Measurements from ENCODE around the gene PEX11G. TPM values are rescaled to one million over a fixed set of nuclear protein-coding genes. Genes with fewer than 3 reads are reported as not detected.

The PEX11G gene
- total and polyA plus RNA-seq, 2 donors (not counting 3 experiments of a cell fraction or from before 2014, with no cell fraction given), result 1.3 to 1.9 TPM

DNA sequence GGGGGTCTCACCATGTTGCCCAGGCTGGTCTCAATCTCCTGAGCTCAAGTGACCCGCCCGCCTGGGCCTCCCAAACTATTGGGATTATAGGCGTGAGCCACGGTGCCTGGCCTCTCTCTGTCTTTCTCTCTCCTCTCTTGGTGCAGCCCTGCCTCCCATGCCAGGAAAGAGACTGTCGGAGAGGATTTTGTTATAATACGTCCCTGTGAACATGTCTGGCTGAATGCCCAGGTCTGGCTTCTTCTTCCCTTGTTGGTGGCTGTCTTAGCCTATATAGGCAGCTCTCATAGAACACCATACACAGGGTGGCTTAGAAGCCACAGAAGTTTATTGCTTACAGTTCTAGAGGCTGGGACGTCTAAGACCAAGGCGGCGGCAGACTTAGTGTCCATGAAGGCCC lies 46.4 kb downstream of the PEX11G start:
- Histone ChIP-seq H3K9ac (replicated peaks; ENCODE audit: extremely low read depth, insufficient read depth, low read length) (no peak overlapping the region), H3K36me3 (ENCODE audit: control insufficient read depth in 2 of 2, extremely low read depth in 1 of 2, insufficient read depth in 2 of 2, low read length in 2 of 2) (peaks cover 0 to 23% of the 10 kb centered on the region in 2 experiments), H3K27me3 (ENCODE audit: control insufficient read depth in 2 of 2, insufficient read depth in 2 of 2, low read length in 2 of 2) (no peaks in the 10 kb centered on the region), H3K27ac (ENCODE audit: insufficient read depth, low read depth, low read length) (no peak overlapping the region), H4K20me1 (replicated peaks; ENCODE audit: control insufficient read depth, extremely low read depth, insufficient read depth, low read length) (no peaks in the 10 kb centered on the region), H2AFZ (ENCODE audit: low read depth, low read length) (no peak overlapping the region), H3K9me3 (replicated peaks; ENCODE audit: control insufficient read depth, insufficient read depth, low read length) (no peaks in the 10 kb centered on the region), H3K4me2 (ENCODE audit: insufficient read depth, low read length) (no peak overlapping the region), H3K9me1 (replicated peaks; ENCODE audit: control insufficient read depth, extremely low read depth, insufficient read depth, low read length) (no peaks in the 10 kb centered on the region), H3K4me3 (replicated peaks in 1 of 3; ENCODE audit: insufficient read depth in 1 of 3, low read depth in 1 of 3, low read length in 3 of 3) (no peak overlapping the region), H3K79me2 (ENCODE audit: control insufficient read depth, insufficient read depth, low read length) (no peaks in the 10 kb centered on the region), H3K4me1 (ENCODE audit: control insufficient read depth, extremely low read depth, insufficient read depth, low read length) (no peaks in the 10 kb centered on the region)
- BruUV-seq (replicated peaks), result no TSS peak
- TF ChIP-seq FOS (IDR thresholded peaks at IDR 0.05; ENCODE audit: borderline replicate concordance, insufficient read depth, low read length) (no peak), POLR2AphosphoS5 (IDR thresholded peaks at IDR 0.05; ENCODE audit: insufficient read depth, low read depth, low read length) (no peak), JUN (IDR thresholded peaks at IDR 0.05; ENCODE audit: borderline replicate concordance, insufficient read depth, insufficient read length, low read depth) (no peak)
- TF ChIP-seq, protein P1, sequence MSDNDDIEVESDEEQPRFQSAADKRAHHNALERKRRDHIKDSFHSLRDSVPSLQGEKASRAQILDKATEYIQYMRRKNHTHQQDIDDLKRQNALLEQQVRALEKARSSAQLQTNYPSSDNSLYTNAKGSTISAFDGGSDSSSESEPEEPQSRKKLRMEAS (IDR thresholded peaks at IDR 0.05; ENCODE audit: insufficient read depth, insufficient read length), result no peak
- dilution Hi-C loops (cut with MboI; ENCODE audit: extremely low pct_ligation_motif_present, low sequenced_read_pairs), result no loop called here
- CTCF ChIA-PET, result no interaction called here
- DNase-seq (ENCODE audit: low read depth, low spot score) (no peak), FAIRE-seq (no peak)
- intact Hi-C loops (cut with micrococcal nuclease), result no loop called here
- POLR2A ChIA-PET, result no interaction called here

GRCh38 chr19:7441468-7442146 lies 47.2 kb downstream of the PEX11G start:
- DNase-seq (ENCODE audit: low read depth, low spot score) (no peak), FAIRE-seq (no peak)
- peaks cover 0 to 23% of the 10 kb centered on the region in 2 experiments for H3K36me3 ChIP-seq (ENCODE audit: control insufficient read depth in 2 of 2, extremely low read depth in 1 of 2, insufficient read depth in 2 of 2, low read length in 2 of 2)
- CTCF ChIA-PET, result interaction anchor here (0.8 kb wide), 1 partner anchor 10 kb away, joined by 3 read pairs; no protein-coding TSS in a partner anchor
- H3K4me3 ChIP-seq (replicated peaks in 1 of 3; ENCODE audit: insufficient read depth in 1 of 3, low read depth in 1 of 3, low read length in 3 of 3), result no peak overlapping the region
- POLR2A ChIA-PET, result no interaction called here
- no peak overlapping the region for H3K4me2 ChIP-seq (ENCODE audit: insufficient read depth, low read length)
- no peaks in the 10 kb centered on the region for H3K9me1 ChIP-seq (replicated peaks; ENCODE audit: control insufficient read depth, extremely low read depth, insufficient read depth, low read length)
- H3K27ac ChIP-seq (ENCODE audit: insufficient read depth, low read depth, low read length), result no peak overlapping the region
- no TSS peak for BruUV-seq (replicated peaks)
- no peak for TF ChIP-seq CTCF (IDR thresholded peaks at IDR 0.05; ENCODE audit: extremely low read depth in 1 of 2, insufficient read depth in 1 of 2, low read depth in 1 of 2, low read length in 2 of 2)
- TF ChIP-seq, protein P1 (IDR thresholded peaks at IDR 0.05; ENCODE audit: insufficient read depth, insufficient read length), result no peak
- no peak for TF ChIP-seq POLR2A (IDR thresholded peaks at IDR 0.05; ENCODE audit: low read depth, low read length)
- TF ChIP-seq POLR2AphosphoS5 (IDR thresholded peaks at IDR 0.05; ENCODE audit: insufficient read depth, low read depth, low read length), result no peak
- no peak for TF ChIP-seq JUN (IDR thresholded peaks at IDR 0.05; ENCODE audit: borderline replicate concordance, insufficient read depth, insufficient read length, low read depth)
- no peak for TF ChIP-seq GATA2 (IDR thresholded peaks at IDR 0.05; ENCODE audit: insufficient read depth, insufficient read length, low read depth, low read length)
- no peak for TF ChIP-seq FOS (IDR thresholded peaks at IDR 0.05; ENCODE audit: borderline replicate concordance, insufficient read depth, low read length)
- TF ChIP-seq MYC (IDR thresholded peaks at IDR 0.05; ENCODE audit: low read depth, low read length), result no peak
- no peaks in the 10 kb centered on the region for H3K9me3 ChIP-seq (replicated peaks; ENCODE audit: control insufficient read depth, insufficient read depth, low read length)
- dilution Hi-C loops (cut with MboI; ENCODE audit: extremely low pct_ligation_motif_present, low sequenced_read_pairs), result no loop called here
- no peaks in the 10 kb centered on the region for H3K27me3 ChIP-seq (ENCODE audit: control insufficient read depth in 2 of 2, insufficient read depth in 2 of 2, low read length in 2 of 2)
- intact Hi-C loops (cut with micrococcal nuclease), result no loop called here
- no peaks in the 10 kb centered on the region for H3K79me2 ChIP-seq (ENCODE audit: control insufficient read depth, insufficient read depth, low read length)
- no peaks in the 10 kb centered on the region for H4K20me1 ChIP-seq (replicated peaks; ENCODE audit: control insufficient read depth, extremely low read depth, insufficient read depth, low read length)
- no peak overlapping the region for H3K9ac ChIP-seq (replicated peaks; ENCODE audit: extremely low read depth, insufficient read depth, low read length)
- no peak overlapping the region for H2AFZ ChIP-seq (ENCODE audit: low read depth, low read length)
- H3K4me1 ChIP-seq (ENCODE audit: control insufficient read depth, extremely low read depth, insufficient read depth, low read length), result no peaks in the 10 kb centered on the region
